GM18907 (cell line): Measurements from ENCODE around the gene CADPS.

Source experiments
- ATAC-seq: cut with Tn5 transposase; IDR thresholded peaks from one replicate; pipeline ENCODE4 v1.9.1; 2021; ENCODE audit warnings: mild to moderate bottlenecking, moderate library complexity; ENCODE audit not compliant: unreplicated experiment

CADPS gene

DNA sequence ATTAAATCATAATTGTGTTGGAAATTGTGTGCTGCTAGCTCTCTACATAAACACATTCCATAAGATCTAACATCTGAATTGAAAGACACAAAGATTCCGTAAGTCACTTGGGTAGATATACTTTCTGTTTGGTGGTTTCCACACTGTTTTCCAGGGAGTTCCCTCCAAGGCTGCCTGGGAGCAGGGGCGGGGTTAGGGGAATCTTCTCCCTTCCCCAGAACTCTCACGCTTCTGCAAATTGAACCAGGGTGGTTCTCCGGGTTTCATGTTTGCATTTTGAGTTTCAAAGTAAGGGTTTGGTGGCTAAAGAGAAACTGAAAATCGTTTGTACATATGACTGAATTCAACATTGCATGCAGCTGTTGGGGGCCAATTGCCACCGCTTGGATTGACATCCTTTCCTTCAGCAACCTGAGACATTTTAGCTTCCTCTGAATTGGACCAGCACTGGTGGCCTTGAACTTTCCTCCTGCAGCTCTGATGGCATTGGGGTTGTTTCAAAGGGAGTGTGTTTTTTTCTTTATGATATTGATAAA lies 309.1 kb downstream of the CADPS start:
- no peak for ATAC-seq

GRCh38 chr3:62562596-62562995 lies 312.6 kb downstream of the CADPS start:
- ATAC-seq, result no peak

DNA sequence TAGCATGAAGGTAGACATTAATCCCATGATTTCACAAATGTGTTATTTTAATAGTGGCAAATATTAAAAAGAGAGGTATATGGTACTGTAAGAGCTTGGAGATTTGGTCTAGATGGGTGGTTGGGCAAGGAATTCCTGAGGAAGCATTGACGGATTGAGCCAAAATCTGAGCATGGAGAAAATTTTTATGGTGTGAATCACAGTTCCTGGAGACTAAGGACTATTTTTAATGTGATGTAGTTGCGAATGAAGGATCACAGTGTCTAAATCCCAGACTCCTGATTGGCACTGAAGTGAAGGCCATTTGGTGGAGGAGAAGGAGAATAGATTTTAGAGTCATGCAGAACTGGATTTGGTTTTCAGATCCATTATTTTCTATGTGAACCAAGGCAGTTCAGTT lies 313.2 kb downstream of the CADPS start:
- ATAC-seq, result no peak

DNA sequence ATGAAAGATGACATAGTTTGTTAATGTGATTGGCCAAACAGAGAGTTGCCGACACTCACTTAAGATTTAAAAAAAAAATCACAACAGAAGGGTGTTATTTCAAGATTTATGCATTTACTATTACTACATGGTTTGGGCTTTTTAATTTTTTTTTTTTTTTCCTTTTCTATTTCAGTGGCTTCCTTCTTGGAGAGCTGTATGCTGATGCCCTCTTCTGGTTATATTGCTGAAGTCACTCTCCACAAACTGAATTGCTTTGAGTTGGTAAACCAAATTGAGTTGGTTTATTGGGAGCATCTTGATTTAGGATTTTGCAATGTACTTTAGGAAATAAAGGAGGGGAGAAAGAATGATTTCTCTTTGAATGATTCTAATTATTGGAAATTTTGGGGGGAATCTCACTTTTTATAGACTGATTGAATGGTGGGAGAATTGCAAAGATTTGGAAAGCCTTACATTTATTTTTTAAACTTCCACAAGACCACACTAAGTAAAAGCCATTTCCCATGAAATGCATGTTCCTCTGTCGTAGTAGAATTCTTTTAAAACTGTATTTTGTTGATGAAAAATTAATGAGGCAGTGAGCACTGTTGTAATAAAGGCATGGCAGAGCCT lies 315.3 kb downstream of the CADPS start:
- ATAC-seq, result no peak

GRCh38 chr3:62558549-62559112 lies 316.6 kb downstream of the CADPS start:
- no peak for ATAC-seq

- ATAC-seq, result no peak
These were observed 317.2 kb downstream of the CADPS start for GRCh38 chr3:62557983-62558382.

GRCh38 chr3:62557450-62557849 lies 317.8 kb downstream of the CADPS start:
- no peak for ATAC-seq

- ATAC-seq, result no peak
These were observed 318.9 kb downstream of the CADPS start for GRCh38 chr3:62556121-62556815.

DNA sequence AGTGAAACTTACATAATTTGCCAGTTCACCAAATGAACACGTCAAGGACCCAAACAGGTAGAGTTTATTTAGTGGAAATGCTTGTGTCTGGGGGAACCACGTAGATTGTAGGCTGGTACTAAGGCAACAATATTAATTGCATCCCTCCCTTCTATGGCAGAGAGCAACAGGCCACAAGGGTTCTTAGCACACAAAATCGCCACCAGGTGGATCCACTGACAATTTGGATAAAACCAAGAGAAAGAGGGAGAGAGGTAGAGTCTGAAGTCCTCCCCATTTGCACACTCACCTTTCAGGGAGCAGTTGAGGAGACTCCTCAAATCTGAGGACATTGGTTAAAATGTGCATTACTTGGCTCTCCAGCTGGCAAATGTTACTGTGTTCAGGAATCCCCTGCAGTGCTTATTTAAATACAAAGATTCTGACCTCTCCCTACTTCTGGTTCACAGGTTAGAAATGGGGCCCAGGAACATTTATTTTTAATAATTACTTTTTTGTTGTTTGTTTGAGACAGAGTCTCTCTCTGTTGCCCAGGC lies 320.9 kb downstream of the CADPS start:
- ATAC-seq, result no peak

DNA sequence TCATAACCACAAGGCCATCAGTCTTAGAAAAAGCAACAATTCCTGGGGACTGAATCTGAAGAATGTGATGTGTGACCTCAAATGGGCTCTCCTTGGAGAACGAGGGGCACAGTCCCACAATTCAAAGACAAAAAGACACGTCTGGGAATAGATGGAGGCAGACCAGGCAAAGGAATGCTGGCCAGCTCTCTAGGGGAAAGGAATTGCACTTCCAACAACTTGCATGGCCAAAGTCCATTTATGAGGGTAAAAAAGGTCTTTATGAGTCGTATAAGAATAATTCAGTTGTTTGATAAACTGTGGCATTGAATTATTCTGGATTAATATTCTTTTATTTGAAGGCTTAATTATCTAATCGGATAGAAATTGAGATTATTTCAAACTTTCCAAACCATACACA lies 321.4 kb downstream of the CADPS start:
- no peak for ATAC-seq

DNA sequence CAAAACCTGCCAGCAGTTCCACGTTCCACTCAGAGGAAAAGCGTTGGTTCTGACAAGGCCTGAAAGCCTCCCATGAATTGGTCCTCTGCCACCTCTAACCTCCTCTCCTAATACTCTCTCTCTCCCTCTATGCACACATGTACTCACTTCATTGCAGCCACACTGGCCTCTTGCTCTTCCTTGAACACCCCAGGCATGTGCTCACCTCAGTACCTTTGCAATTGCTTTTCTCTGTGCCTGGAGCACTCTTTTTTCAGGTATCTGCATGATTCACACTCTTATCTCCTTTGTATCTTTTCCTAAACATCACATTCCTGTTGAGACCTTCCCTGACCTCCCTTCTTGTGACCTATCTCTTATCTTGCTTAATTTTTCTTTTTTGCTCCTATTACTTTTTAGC lies 323.7 kb downstream of the CADPS start:
- ATAC-seq, result no peak

GRCh38 chr3:62550439-62550838 lies 324.8 kb downstream of the CADPS start:
- no peak for ATAC-seq

GRCh38 chr3:62548528-62549205 lies 326.5 kb downstream of the CADPS start:
- no peak for ATAC-seq

DNA sequence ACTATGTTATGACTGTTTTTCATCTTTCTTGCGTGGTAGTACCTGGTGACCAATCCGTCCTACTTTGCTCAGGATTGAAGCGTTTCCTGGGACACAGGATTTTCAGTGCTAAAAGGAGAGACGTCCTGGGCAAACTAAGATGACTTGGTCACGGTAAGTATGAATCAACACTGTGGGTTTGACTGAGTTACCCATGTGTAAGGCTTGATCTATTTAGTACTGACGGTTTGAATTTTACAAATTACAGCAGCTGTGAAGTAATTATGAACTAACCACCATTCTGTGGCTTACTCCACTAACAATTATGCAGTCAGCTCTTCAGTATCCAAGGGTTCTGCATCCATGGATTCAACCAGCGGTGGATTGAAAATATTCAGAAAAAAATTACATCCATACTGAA lies 328.9 kb downstream of the CADPS start:
- no peak for ATAC-seq

DNA sequence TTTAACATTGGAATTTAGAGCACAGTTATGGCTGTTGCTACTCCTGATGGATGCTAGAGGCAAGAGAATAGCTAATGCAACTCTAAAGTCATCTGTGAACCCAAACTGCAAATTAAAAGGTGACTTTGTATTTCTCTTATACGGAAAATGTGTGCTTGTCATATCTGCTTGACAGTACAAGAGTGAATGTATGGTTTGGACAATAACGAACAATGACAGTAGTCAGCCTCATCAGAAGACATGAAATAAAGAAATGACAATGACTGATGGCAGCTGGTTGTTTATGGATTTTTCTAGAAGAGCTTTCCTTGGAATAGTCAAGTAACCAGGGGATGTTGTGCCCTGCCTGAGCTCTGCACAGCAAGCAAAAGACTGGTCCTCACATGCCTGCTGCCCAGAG lies 333.0 kb downstream of the CADPS start:
- ATAC-seq, result no peak

GRCh38 chr3:62539762-62540161 lies 335.5 kb downstream of the CADPS start:
- ATAC-seq, result no peak

DNA sequence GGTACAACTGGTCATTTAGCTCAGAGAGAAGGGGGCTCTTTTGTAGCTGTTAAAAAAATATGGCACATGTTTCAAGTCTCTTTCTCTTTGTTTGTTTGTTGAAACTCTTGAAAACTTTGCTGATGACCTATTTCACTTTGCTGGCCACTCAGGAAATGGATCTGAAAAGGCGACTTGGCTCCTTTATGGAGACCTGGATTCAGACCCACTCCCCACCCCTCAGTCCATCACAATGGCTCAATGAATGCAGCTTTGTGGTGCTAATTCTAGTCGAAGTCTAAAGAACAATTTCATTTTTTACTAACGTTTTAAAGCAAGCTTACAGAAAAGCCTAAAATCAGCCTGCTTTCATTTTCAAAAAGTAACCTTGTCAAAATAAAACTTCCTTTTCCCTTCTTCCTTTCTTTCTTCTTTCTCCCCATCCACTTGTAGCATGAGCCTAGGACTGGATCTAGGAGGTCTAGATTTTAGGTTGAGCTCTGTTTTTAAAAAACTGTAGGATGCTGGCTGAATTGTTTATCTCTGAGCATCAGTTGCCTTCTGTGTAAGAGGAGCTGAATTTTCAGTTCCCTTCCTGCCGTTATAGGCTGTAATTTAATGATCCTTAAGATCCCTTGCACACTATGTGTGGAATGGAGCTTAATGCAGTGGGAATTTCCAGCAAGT lies 336.4 kb downstream of the CADPS start:
- no peak for ATAC-seq

- no peak for ATAC-seq
These were observed 340.9 kb downstream of the CADPS start for GRCh38 chr3:62534326-62534725.

DNA sequence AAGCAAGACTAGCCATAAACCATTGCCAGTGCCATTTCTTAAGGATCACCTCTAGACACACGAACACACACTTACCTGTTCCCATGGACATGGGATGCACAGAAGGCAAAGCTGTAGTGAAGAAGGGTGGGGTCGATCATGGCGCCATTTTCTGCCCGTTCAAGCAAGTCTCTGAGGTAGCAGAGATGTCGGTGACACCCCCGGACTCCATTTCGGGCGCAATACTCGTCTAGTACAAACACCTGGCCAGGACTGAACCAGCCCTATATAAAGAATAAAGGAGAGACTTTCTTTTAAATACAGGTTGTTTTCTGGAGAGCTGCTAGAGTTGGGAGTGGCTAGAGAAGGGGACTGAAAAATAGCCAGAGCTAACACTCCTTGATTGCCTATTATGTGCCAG lies 342.4 kb downstream of the CADPS start:
- no peak for ATAC-seq

- no peak for ATAC-seq
These were observed 343.2 kb downstream of the CADPS start for GRCh38 chr3:62531981-62532380.

DNA sequence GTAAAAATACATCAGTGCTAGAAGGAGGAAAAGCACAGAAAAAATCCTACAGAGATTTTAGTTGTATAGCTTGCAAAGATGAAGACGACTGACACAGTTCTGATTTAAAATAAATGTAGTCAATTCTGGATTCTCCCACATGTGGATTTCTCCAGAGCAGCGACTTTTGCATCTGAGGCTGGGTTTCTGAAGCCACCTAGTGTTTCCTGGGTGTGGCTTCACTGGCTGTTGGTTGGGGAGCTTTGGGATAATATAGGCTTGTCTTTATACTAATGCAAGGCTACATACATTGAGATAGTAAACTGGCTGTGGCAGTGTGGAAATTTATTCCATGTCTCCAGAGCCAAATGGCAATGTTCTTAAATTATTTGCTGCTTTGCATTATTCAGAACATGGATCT lies 343.7 kb downstream of the CADPS start:
- no peak for ATAC-seq
